Germinal center (tissue), 1 donor: ENCODE results near the gene HNRNPUL2.
"Not testable (repeated sequence)": the region's sequence is repeated elsewhere in the genome, so short reads cannot be mapped to it uniquely, and the experiment has no call there.

Experiments
- DNase-seq: peaks from one replicate; pipeline ENCODE4 v3.0.0; 2012; ENCODE audit warnings: mixed read lengths, low spot score

Gene HNRNPUL2

DNA sequence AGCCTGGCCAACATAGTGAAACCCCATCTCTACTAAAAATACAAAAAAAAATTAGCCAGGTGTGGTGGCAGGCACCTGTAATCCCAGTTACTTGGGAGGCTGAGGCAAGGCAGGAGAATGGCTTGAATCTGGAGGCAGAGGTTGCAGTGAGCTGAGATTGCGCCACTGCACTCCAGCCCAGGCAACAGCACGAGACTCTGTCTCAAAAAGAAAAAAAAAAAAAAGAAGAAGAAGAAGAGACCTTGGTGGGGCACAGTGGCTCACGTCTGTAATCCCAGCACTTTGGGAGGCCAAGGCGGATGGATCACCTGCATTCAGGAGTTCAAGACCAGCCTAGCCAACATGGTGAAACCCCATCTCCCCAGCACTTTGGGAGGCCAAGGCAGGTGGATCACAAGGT, 23.3 kb downstream of the HNRNPUL2 start:
- not testable (repeated sequence) for DNase-seq

DNA sequence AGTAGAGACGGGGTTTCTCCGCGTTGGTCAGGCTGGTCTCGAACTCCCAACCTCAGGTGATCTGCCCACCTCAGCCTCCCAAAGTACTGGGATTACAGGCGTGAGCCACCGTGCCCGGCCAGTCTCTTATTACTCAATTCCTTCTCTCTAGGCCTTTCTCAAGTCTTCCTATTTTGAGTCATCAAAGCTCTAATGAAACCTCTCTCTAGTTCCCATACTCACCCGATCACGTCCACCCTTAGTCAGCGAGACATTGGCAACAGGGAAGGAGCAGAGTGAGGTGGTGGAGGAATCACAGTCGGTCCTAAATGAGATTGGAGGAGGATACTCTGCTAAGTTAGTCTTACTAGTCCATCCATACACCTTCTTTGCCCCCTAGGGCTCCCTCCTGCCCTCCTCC, 25.0 kb downstream of the HNRNPUL2 start:
- no peak for DNase-seq

DNA sequence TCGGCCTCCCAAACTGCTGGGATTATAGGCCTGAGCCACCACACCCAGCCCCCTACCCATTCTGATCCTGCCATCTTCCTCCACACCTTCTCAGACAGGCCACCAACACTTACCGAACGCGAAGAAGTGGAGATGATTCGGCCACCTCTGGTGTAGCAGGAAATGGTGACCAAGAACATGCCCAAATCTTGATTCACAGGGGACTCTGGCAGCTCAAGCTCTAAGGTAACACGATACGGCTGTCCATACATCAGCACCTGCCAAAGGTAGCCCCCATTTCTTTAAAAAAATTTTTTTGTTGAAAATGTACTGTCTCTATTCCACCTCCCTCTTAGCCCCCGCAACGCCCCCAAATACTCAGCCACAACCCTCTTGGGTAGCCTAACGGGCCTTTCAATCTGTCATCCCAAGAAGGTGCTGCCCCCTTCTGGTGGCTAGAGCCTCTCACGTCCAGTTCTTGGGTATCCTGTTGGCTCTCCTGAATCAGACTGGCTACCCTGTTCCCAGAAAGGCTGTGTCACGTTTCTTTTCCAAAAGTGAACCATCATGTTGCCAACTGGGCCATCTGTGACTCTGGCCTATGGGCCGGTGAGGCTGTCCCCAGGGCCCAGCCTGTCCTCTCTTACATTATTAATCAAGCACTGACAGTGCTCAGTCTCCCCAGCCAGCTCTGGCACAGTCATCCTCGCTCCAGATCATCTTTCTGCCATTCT, 32.6 kb downstream of the HNRNPUL2 start:
- peak; percentile 73 for DNase-seq

DNA sequence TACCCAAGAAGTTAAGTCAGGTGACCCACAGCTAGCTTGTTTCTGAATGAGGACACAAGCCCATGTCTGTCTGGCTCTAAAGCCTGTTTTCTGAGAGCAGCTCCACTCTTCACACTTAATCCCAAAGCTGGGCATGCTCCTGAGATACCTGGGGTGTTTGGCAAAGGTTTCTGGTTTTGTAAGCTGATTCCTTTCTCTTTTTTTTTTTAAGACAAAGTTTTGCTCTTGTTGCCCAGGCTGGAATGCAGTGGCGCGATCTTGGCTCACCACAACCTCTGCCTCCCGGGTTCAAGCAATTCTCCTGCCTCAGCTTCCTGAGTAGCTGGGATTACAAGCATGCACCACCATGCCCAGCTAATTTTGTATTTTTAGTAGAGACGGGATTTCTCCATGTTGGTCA, 33.6 kb downstream of the HNRNPUL2 start:
- DNase-seq, result not testable (repeated sequence)

DNA sequence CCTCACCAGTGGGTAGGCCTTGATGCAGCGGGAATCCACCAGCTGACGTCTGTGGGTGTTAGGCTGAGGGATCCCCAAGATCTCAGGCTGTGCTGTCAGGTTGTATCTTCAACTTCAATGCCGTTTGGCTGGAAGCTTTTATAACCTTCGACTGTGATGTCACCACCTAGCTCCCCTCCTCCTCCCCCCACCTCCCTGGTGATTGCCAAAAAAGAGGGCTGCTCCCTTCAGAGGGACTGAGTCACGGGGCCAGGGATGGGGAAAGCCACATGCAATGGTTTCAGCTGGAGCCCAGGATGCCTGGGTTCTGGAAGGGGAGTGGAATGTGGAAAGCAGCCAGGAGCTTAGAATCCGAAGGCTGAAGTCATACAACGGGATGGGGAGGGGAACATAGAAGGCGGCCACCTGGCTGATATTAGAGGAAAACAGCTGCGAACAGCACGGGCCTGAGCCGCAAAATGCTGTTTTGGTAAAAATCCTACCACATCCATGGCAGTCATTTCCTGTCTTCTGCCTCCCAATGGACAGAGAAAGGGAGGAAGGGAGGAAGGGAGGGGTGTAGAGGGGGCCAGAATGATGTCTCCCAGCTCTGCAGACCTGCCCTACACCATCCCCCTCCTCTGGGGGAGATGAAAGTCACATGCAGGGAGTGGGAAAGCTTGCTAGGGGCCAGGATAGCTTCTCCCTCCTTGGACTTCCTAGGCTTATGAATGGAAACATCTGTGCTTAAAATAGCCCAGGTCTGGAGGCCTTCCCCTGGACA, 37.7 kb downstream of the HNRNPUL2 start, which contains the start of gene LRRN4CL:
LRRN4CL (minus strand) TSS at position 110 of the 763 bp plus-strand sequence. CDS start 1,022 bp downstream, outside the sequence.
- no peak for DNase-seq

DNA sequence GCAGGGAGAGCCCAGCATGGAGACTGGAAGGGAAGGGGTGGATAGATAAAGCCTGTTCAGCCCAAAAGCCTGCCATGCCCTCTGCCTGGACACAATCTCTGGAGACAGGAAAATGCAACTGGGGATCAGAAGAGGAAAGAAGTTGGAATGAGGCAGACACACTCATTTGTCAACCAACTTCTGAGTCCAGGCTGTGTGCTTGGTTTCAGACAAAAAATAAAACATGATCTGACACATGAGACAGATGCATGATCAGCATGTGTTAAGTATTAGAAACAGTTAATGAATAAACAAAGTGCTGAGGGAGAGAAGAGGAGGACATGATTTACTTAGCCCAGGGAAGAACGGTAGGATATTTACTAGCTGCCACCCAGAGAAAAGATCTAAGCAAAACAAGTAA, 38.8 kb downstream of the HNRNPUL2 start:
- no peak for DNase-seq

DNA sequence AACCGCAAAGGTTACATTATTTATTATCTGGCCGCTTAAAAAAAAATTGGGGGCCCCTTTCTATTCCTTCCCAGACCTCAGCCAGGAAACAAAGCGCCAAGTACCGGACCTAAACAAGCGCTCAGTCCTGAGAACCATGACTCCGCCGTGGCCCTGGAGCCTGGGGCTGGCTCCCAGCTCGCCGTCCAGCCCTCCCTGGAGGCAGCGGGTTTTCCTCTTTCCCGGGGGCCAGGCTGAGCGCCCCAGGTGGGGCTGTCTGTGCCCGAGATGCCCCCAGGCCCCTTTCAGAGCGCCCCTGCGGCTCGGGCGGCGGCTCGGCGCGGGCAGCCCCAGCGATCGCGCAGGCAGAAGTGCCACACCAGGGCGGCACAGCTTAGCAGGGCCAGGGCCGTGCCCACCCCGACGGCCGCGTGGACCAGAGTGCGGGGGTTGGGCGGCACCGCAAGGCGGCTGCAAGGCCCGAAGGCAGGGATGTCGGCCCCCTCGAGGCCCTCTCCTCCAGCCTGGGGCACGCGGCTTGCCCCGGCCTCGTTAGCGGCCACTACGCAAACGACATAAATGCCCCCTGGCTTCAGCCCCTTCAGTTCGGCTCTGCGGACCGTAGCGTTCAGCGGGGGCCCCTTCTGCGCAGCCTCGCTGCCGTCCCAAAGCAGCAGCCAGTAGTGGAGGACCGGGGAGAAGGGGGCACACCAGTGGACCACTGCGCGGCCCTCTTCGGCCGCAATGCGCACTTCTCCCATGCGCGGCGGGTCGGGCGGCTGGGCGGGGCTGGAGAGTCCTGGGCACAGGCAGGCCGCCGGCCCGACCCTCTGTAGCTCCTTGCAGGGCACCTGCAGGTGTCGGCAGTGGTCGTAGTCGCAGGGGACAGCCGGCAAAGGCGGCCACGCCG, 39.5 kb downstream of the HNRNPUL2 start:
- no peak for DNase-seq

DNA sequence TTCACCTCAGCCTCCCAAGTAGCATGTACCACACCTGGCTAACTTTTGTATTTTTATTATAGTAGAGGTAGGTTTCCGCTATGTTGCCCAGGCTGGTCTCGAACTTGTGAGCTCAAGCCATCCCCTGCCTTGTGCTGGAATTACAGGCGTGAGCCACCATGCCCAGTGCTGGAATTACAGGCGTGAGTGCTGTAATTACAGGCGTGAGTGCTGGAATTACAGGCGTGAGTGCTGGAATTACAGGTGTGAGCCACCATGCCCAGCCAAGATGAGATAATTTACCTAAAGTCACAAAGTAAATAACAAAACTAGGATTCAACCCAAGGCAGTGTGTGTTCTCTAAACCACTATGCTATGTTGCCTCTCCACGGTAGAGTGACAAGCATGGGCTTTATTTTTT, 44.7 kb downstream of the HNRNPUL2 start:
- DNase-seq, result no peak

DNA sequence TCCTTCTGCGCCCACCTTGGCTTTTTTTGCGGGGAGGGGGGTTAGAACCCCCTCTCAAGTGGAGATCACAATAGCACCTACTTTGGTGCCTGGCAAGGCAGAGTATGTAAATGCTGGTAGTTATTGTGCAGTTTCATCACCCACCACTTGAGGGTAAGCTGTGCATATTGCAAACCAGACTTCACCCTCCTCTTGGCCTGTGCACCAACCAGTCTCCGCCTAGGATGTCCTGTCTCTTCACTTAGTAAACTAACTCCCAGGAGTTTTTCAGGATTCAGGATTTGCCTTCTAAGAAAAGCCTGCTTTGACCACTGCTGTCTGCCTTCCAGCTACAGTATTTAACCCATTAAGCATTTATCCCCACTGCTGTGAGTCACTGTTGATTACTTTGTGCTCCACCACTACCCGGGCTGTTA, 46.4 kb downstream of the HNRNPUL2 start:
- DNase-seq, result peak; percentile 69

DNA sequence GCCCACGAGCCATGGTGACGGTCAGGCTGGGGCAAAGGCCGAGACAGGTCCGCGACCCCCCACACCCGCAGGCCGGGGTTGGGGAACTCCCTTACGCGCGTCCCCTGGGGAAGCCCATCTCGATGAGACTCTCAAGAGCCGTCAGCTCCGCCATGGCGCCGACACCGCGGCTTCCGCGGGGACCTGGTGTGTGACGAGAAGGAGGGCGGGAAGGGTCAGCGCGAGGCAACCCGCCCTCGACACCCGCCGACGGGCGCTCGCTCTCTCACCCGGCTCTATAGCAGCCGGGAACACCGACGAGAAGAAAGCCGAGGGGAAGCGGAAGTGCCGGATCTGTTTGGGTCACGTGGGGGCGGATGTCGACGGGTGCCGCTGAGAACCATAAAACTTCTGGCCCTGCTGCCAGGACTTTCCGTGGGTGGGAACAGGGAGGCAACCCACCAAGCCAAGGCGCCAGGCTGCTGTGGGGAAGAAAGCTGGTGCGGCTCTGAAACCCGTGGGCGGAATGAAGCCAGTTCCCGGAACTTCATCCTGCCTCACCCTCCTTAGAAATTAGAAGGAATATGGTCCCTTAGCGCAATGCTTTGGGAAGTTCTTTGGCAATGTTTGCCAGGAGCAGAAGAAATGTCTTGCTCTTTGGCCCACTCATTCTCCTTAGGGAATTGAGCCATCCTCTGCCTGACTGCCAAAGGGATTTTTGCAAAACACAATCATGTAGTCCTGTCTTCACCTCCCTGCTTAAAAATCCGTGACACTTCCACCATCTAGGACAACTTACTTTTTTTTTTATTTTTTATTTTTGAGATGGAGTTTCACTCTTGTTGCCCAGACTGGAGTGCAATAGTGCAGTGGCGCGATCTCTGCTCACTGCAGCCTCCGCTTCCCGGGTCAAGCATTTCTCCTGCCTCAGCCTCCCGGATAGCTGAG, 48.2 kb downstream of the HNRNPUL2 start, which contains the start of gene UBXN1:
UBXN1 (minus strand) TSS at position 304 of the 927 bp plus-strand sequence; CDS start at position 154, 150 bp downstream.
- DNase-seq, result peak; percentile 87

DNA sequence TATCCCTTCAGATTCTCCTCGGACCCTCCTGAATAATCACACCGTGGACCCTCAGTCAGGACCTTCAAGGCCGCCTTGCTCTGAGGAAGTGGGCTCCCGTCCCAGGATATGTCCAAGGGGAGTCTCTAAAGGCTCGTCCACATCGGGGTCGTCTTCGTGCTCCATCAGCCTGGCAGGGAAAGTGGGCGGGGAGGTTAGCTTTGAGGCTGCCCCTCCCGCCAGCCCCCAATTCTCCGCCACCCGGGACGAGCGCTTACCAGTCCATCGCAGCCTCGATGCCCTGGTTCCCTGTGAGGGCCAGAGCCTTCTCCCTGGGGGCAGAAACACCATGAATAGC, 48.9 kb downstream of the HNRNPUL2 start:
- DNase-seq, result no peak

DNA sequence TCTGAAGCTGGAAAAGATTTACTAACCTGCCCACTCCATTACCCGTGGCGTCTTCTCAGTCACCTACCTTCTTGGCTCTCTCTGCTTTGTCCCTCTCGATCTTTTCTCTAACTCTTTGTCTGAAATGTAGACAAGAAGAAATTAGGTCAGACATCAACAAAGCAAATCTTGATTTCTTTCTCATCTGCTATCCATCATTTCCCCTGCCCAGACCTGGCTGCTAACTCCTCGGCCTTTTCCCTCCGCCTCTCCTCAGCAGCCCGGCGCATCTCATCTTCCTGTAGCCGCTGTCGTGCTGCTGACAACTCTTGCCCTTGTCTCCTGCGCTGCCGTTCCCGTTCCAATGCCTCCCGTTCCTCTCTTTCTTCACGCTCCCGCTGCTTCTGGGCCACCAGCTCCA, 49.5 kb downstream of the HNRNPUL2 start:
- no peak for DNase-seq

DNA sequence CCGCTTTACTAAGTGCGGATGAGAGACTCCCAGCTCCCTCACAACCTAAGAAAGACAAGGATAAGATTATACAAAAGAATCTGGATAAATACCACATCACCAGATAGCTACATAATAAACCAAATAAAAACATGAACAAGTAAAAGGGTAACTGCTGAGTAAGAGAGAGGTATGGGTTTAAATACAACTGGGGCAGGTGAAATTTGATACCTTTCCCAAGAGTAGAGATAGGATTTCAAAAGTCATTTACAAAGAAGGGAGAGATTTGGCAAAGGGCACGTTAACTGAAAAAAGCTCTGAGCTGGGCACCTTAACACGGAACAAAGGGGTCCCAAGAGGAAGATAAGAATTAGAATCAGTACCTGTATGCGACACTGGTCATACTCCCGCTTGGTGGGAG, 50.1 kb downstream of the HNRNPUL2 start:
- no peak for DNase-seq

DNA sequence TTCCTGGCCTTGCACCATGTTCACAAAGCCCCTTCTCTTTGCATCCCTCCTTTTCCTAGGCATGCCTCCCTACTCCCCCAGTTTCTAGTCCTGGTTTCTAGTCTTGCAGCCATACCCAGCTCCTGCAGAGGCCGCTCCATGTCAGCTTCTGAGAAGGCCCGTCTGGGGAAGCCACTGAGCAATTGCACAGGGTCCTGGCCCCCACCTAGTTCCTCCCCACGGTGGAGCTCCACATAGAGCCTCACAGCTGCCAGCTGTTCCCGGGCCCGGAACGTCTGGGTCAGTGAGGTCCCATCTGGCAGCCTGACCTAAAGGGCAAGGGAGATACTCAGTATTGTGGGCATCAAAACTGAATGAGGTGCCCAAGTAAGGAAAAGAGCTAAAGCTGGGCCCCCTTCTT, 50.6 kb downstream of the HNRNPUL2 start:
- DNase-seq, result no peak

DNA sequence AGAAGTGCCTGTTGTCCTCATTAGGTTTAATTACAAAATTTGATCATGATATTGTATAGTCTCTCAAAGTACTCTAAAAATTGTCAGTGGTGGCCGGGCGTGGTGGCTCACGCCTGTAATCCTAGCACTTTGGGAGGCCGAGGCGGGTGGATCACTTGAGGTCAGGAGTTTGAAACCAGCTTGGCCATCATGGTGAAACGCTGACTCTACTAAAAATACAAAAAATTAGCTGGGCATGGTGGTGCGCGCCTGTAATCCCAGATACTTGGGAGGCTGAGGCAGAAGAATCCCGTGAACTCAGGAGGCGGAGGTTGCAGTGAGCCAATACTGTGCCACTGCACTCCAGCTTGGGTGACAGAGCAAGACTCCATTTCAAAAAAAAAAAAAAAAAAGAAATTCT, 51.8 kb downstream of the HNRNPUL2 start:
- DNase-seq, result not testable (repeated sequence)

DNA sequence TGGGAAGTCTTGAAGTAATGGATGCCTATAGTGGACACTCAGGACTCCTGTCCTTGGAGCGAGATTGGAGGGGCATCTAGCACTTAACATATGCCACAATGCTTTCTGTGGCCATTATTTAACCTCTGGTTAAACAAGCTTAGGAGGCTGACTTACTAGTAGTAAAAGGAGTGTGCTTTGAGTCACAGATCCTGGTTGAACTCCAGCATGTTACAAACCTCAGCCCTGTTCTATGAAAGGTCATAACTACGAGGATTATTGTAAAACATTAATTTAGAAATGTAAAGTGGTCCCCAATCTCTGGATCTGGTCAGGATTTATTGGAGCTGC, 54.1 kb downstream of the HNRNPUL2 start:
- no peak for DNase-seq

DNA sequence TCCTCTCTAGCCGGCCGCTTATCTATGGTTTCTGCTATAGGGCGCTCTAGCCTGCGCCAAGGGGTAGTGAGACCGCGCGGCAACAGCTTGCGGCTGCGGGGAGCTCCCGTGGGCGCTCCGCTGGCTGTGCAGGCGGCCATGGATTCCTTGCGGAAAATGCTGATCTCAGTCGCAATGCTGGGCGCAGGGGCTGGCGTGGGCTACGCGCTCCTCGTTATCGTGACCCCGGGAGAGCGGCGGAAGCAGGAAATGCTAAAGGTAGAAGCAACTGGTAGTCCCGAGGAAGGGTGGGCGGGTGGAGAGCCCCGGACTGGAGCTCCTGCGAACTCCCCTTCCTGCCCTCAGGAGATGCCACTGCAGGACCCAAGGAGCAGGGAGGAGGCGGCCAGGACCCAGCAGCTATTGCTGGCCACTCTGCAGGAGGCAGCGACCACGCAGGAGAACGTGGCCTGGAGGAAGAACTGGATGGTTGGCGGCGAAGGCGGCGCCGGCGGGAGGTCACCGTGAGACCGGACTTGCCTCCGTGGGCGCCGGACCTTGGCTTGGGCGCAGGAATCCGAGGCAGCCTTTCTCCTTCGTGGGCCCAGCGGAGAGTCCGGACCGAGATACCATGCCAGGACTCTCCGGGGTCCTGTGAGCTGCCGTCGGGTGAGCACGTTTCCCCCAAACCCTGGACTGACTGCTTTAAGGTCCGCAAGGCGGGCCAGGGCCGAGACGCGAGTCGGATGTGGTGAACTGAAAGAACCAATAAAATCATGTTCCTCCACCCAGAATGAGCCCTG, 55.5 kb downstream of the HNRNPUL2 start, which contains the start of the genes LBHD1 and UQCC3:
LBHD1 (minus strand) TSS at position 660 of the 782 bp plus-strand sequence. CDS start 2,236 bp downstream, outside the sequence.
UQCC3 (plus strand) TSS at position 66 of the 782 bp plus-strand sequence; CDS start at position 139, 73 bp downstream.
- peak; percentile 76 for DNase-seq

DNA sequence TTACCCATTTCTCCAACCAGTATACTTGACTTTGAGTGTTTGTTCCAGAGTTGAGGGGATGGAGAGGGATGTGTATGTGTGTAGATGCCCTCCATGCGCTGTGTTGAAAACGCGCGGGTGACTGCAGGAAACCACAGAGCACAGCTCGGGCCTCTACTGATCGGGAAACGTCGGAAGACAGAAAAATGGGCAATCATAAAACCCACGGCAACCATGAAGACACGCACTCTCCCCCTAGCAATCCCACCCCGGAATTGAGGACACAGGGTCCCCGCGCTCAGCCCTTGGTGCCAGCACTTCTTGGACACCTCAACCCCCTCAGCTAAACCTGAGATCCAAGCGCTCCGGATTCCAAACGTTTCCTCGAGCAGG, 56.0 kb downstream of the HNRNPUL2 start:
- DNase-seq, result no peak

DNA sequence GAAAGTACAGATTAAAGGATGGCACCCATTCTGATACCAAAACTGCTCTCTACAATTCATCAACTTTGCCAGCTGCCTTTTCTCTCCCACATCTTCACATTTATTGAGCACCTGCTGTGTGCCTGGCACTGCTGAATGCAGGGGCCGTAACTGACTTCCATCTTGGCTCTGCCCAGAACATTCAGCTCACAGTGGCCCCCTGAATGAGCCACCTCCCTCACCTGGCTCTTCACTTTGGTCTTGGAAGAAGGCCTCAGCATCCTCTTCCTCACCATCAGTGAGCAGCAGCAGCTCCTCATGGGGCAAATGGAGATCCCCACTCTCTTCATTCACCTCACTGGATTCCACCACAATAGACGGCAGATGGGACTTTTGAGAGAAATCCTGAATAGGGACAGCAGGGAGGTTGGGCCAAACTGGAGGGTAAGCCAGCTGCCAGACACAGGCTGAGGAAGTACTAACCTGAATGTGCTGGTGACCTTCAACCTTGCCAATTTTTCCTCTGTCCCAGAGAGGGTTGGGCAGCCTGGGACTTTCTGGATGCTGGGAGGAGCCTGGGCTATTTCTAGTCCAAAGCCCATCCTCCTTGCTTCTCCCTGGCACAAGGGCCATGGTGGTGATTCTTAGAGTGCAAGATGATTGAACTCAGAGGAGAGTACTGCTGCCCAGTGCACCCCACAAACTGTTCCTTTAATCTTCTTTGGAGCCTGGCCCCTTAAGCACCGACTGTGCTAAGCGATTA, 57.7 kb downstream of the HNRNPUL2 start:
- DNase-seq, result no peak

DNA sequence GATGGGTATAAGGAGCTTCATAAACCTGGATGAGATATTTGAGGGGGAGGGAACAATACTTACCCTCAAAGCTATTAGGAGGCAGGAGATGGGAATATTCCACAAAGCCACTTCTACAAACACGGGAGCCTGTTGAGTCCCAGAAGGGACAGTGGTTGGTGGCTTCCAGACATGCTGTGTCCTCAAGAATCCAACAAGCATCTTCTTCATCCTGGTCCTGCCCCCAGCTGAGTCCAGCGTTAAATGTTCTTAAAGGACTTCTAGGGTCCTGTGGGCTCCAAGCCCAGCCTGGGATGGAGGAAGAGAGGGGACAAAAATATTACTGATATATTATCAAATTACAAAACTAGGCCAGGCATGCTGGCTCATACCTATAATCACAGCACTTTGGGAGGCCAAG, 59.8 kb downstream of the HNRNPUL2 start:
- no peak for DNase-seq
